COLO668 (cell line): ENCODE results near the gene TSGA10.
"Not testable (repeated sequence)": the region's sequence is repeated elsewhere in the genome, so short reads cannot be mapped to it uniquely, and the experiment has no call there.

Experiments
- DNase-seq: peaks from one replicate; lab custom pipeline; 2025; ENCODE audit not compliant: unreplicated experiment; lab: John Stamatoyannopoulos, UW

TSGA10 gene

DNA sequence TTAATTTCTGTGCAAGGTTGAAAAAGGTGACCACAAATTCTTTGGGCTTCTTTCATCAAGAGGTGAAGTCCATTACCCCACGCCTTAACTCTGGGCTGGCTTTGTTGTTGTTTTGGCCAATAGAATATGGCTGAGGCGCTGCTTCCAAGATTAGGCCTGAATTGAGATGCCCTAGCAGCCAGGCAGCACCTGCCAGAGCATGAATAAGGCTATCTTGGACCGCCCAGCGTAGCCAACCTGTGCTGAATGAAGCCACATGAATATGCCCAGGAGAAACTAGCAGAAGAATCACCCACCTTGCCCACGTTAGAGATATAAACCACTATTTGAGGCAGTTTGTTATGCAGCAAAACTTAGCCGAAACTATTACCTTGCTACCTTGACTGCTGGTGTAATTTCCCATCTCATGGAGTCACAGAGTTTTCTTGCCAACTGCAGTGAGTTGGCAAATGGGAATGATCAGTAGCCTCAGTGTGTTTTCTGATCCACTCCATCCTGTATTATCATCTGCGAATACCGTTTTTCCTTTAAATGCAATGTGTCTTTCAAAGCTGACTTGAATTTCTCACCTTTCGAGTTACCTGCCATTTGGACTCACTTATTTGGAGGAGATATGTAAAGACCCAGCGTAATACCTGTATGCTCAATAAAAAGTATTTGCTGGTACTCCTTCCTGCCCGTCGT, 679 bp downstream of the TSGA10 start:
- DNase-seq: peak; percentile 7

DNA sequence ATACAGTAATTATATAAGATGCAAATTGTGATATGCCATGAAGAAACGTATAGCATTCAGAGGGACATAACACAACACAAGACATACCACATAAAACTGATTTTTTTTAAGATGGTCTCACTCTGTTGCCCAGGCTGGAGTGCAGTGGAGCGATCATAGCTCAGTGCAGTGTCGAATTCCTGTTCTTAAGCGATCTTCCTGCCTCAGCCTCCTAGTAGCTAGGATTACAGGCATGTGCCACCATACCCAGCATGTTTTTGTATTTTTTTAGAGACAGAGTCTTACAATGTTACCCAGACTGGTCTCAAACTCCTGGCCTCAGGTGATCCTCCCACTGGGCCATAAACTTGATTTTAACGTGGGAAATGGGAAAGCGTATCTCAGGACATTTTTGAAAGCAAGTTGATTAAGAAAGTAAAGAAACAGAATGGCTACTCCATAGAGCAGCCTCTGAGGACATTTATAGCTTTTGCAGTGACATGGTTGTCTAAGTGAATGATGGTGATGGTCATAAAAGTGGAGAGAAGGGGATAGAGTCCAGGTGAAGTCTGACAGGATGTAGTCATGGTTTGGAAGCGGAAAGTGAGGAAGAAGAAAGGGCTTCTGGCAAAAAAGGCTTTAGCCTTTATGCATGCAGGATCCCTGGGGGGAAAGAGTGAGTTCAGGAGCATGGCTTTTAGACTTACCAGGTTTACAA, 2.4 kb downstream of the TSGA10 start:
- no peak for DNase-seq

- DNase-seq: no peak
These were observed 4.0 kb downstream of the TSGA10 start for GRCh38 chr2:99150706-99151105.

DNA sequence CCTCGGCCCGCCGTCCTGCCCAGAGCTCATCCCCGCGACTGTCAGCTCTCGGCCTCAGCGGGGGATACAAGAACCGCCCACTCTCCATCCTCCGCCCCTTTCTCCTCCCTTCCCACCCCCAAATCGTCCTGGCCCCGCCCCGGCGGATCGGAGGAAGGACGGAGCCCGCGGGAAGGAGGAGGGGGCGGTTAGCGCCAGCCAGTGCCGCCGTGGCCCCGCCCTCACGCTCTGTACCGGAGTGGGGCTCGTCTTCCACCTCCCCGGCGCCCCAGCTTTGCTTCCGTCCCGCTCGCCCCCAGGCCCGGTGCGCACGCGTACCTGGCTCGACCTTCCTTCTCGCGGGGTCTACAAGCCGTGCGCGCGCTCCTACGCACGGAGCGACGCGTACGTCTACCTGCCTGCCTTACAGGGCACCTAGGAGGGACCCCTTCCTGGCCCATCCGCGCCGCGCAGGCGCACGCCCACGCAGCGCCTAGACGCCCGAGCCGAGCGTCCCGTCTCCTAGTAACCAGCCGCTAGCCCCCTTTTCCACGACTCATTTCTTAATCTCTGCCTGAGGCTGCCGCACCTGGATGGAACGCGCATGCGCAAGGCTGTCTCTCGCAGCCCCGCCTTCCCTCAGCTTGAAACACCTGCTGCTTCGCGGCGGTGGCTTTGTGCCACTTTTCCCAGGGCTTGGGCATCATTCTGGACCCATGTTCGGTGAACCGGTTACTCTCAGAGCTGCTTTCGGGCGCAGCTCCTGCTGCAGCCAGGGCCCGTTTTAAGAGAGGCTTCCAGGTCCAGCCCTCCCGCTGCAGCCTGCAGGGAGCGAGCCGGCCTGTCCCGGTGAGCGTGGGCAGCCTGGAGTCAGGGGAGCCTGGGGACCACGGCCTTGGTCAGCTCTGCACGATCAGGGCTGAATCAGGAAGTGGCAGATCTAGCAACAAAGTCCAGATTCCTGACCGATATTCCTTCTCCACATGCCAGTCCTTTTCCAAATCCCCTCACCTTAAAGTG, 13.3 kb downstream of the TSGA10 start, which contains the start of gene C2orf15:
C2orf15 (plus strand) TSS at position 598 of the 999 bp plus-strand sequence. CDS start 8,852 bp downstream, outside the sequence.
- peak; percentile 99 for DNase-seq

GRCh38 chr2:99140860-99141109, 14.0 kb downstream of the TSGA10 start:
- no peak for DNase-seq

GRCh38 chr2:99140056-99140859, 14.5 kb downstream of the TSGA10 start:
- DNase-seq: no peak

DNA sequence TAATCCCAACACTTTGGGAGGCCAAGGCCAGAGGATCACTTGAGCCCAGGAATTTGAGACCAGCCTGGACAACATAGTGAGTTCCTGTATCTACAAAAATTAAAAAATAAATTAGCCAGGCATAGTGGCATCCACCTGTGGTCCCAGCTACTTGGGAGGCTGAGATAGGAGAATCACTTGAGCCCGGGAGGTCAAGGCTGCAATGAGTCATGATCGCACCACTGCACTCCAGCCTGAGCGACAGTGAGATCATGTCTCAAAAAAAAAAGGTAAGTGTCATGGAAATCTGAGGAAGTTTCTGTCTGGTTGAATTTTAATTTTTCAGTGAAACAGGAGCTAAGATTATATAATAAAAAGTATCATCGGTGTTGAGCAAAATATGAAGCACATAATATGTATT, 15.7 kb downstream of the TSGA10 start:
- DNase-seq: no peak

GRCh38 chr2:99135044-99135556, 19.6 kb downstream of the TSGA10 start:
- DNase-seq: not testable (repeated sequence)

DNA sequence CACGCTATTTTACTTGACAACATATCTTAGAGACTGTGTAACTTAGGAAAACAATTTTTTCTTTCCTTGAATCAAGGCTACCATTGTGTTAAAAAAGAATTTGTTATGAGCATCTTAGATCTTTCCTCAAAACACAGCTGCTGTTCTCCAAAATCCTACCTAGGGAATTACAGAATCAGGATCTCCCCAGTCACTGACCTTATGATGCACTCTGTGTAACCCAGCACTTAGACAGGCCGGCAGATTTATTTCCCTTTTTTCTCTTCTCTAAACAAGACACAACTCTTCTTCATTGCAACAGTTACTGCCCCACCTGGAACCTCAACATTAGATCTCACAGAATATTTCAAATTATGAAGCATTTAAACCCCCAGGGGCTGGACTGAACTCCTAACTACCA, 26.8 kb downstream of the TSGA10 start:
- no peak for DNase-seq

DNA sequence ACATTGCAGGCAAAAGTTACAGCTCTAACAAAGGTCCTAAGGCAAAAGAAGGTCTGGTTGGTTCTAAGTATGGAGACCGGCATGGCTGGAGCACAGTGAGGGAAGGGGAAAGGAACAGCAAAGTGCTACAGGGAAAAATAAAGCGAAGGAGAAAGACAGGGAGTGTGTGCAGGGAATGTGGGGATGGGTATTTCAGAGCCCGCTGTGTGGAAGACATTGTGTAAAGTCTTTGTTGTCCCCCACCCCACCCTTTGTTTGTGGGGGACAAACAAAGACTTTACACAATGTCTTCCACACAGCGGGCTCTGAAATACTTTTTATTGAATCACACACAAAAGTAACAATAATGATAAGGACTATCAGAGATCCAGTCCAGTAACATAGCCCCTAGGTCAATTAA, 42.1 kb downstream of the TSGA10 start:
- DNase-seq: no peak

- no peak for DNase-seq
These were observed 42.8 kb downstream of the TSGA10 start for GRCh38 chr2:99111945-99112344.

DNA sequence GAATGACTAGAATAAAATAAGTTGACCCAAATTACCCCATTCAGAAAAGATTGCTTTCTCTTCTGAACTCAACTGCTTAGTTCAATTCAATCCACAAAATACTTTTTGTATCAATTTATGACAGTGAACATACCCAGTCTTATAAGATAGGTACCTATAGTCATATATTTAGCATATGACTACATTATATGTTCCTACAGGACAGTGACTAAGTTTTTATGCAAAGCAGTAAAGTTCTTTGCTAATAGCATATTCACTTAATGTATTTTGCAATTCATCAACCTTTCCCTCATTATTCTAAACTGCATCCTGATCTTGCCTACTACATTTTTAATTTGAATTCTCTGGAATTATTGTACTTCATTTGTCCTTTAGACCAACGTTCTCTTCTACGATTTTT, 43.5 kb downstream of the TSGA10 start:
- DNase-seq: no peak

DNA sequence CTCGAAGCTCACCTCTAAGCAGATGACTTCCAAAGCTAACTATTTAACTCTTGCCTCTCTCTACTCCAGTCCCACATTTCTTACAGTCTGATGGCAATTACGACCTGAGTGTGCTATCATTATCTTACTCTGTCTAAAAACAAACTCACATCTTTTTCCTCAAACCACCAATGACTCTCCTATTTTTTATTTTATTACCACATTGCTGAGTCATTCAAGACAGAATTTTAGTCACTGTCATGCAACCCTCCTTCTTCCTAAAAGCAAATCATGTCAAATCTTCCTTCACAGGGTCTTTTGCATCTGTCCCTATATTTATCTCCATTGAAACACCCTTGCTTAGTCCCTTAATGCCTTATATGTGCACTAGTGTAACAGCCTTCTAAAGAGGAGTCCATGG, 47.8 kb downstream of the TSGA10 start:
- DNase-seq: no peak

- DNase-seq: no peak
These were observed 50.7 kb downstream of the TSGA10 start for GRCh38 chr2:99104006-99104405.

DNA sequence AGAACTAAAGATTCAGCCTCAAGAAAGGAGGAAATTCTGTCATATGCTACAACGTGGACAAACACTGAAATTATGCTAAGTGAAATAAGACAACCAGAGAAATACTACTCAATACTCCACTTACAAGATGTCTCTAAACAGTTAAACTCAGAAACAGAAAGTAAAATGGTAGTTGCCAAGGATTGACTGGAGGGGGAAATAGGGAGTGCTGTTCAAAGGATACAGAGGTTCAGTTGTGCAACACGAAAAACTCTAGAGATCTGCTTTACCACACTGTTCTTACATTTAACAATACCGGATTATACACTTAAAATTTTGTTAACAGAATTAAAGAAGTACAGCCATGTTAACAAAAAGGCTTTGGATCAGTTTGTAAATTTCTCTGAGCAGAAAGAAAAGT, 53.0 kb downstream of the TSGA10 start:
- DNase-seq: no peak

- DNase-seq: no peak
These were observed 58.0 kb downstream of the TSGA10 start for GRCh38 chr2:99096728-99097127.

GRCh38 chr2:99088017-99088416, 66.7 kb downstream of the TSGA10 start:
- DNase-seq: no peak

GRCh38 chr2:99086385-99086784, 68.4 kb downstream of the TSGA10 start:
- DNase-seq: no peak

GRCh38 chr2:99085421-99085820, 69.3 kb downstream of the TSGA10 start:
- DNase-seq: no peak

DNA sequence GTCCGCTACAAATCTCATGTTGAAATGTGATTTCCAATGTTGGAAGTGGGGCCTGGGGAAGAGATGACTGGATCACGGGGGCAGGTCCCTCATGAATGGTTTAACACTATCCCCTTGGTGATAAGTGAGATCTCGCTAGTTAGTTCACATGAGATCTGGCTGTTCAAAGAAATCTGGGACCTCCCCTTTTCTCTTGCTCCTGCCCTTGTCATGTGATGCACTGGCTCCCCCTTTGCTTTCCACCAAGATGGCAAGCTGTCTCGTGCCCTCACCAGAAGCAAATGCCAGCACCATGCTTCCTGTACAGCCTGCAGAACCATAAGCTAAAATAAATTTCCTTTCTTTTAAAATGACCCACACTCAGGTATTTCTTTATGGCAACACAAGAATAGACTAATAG, 70.5 kb downstream of the TSGA10 start:
- DNase-seq: no peak

DNA sequence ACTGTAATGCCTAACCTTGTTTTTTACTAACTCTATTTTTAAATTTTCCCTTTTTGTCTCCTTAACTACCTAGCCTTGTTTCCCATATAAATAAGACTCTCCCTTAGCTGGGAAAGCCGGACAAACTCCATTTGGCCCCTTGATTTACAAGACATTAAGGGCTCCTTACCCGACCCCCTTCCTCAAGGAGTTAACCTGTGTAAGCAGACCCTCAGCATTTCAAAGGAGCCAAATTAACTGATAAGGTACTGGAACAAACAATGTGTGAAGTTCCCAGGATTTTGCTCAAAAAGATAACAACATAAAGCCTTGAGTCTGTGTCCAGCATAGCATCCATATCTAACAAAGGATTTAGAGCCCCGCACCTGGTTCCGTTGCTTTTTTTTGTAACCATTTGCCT, 72.9 kb downstream of the TSGA10 start:
- no peak for DNase-seq
